Measurements from ENCODE around the gene MBD5. TPM values are rescaled to one million over a fixed set of nuclear protein-coding genes. Genes with fewer than 3 reads are reported as not detected.

The MBD5 gene
- total and polyA plus RNA-seq, 4 donors, result 5.7 to 140 (median 21.2) TPM

DNA sequence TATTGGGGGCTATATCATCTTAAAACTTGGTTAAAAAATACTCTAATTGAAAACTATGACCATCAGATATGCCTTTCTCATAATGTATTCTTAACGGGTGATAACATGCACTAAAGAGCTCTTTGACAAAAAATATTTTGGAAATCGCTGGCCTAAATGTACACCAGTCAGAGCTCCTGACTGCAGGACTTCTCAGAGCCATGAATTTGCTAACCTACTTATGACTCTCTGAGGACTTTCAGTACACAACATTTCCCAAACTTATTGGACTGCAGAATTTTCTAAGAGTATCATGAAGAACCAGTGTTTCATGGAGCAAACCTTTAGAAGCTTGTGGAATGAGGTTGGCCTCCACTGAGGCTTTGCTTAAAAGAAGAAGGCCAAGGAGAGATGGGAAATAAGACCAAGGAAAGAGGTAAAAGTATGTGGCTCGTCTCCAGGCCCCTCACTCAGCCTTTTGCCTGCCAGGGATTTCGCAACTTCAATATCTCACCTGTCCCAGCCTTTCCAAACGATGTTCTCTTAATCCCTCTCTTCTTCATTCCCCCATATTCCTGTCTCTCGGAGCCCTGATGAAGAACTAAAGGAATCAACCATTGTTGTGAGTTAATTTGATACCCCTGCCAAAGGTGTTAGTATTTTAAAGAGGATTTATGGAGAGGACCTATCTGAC is 534.9 kb downstream of the MBD5 start:
- DNase-seq (no peak), ATAC-seq (ENCODE audit: insufficient read depth, low FRiP score) (no peak)
- TF ChIP-seq, protein P1, sequence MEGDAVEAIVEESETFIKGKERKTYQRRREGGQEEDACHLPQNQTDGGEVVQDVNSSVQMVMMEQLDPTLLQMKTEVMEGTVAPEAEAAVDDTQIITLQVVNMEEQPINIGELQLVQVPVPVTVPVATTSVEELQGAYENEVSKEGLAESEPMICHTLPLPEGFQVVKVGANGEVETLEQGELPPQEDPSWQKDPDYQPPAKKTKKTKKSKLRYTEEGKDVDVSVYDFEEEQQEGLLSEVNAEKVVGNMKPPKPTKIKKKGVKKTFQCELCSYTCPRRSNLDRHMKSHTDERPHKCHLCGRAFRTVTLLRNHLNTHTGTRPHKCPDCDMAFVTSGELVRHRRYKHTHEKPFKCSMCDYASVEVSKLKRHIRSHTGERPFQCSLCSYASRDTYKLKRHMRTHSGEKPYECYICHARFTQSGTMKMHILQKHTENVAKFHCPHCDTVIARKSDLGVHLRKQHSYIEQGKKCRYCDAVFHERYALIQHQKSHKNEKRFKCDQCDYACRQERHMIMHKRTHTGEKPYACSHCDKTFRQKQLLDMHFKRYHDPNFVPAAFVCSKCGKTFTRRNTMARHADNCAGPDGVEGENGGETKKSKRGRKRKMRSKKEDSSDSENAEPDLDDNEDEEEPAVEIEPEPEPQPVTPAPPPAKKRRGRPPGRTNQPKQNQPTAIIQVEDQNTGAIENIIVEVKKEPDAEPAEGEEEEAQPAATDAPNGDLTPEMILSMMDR (IDR thresholded peaks at IDR 0.05; ENCODE audit: control extremely low read depth, extremely low read depth), result no peak
- Histone ChIP-seq H3K27me3 (ENCODE audit: control insufficient read depth in 3 of 3, insufficient read depth in 3 of 3, low read length in 2 of 3) (no peaks in the 10 kb centered on the region), H3K36me3 (ENCODE audit: control insufficient read depth in 4 of 4, insufficient read depth in 4 of 4, low read length in 4 of 4) (no peaks in the 10 kb centered on the region), H3K4me3 (no peak overlapping the region), H3K27ac (ENCODE audit: low read depth in 1 of 2, low read length in 1 of 2) (no peak overlapping the region), H3K4me1 (ENCODE audit: control insufficient read depth in 5 of 5, insufficient read depth in 5 of 5, low read length in 5 of 5) (peaks cover 0 to 43% (median 5%) of the 10 kb centered on the region in 5 donors), H3K9me3 (ENCODE audit: control insufficient read depth in 4 of 4, insufficient read depth in 3 of 4, low read length in 3 of 4) (peaks cover 0 to 8% (median 2%) of the 10 kb centered on the region in 4 donors), H3K9ac (ENCODE audit: insufficient read depth in 1 of 2, low read length in 2 of 2) (no peak overlapping the region)
- 88 to 92% methylated on average over 6 of the region's 6 CpGs for WGBS, 2 donors

DNA sequence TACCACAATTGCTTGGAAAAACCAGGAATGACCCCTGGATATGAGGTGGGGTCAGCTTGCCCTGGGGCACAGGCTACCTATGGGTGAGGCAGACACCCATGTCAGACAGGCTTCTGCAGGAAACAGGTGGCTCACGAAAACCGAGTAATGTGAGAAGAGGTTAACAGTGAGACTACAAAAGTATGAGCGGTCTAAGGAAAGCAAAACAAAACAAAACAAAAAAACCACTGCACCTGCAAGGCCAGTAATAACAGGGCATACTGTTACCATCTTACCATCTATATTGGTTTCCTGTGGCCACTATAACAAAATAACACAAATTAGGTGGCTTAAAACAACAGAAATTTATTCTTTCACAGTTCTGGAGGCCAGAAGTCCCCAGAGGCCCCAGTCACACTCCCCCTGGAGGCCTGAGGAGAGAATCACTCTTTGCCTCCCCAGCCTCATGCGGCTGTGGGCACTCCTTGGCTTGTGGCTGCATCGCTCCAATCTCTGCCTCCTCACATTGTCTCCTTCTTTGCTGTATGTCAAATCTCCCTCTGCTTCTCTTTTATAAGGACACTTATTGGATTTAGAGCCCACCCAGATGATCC is 537.0 kb downstream of the MBD5 start:
- no peak overlapping the region for H3K4me3 ChIP-seq
- peaks cover 0 to 8% (median under 1%) of the 10 kb centered on the region in 4 donors for H3K9me3 ChIP-seq (ENCODE audit: control insufficient read depth in 4 of 4, insufficient read depth in 3 of 4, low read length in 3 of 4)
- H3K9ac ChIP-seq (ENCODE audit: insufficient read depth in 1 of 2, low read length in 2 of 2), result no peak overlapping the region
- no peak overlapping the region for H3K27ac ChIP-seq (ENCODE audit: low read depth in 1 of 2, low read length in 1 of 2)
- H3K4me1 ChIP-seq (ENCODE audit: control insufficient read depth in 5 of 5, insufficient read depth in 5 of 5, low read length in 5 of 5), result peaks cover 0 to 49% (median 15%) of the 10 kb centered on the region in 5 donors
- DNase-seq (no peak), ATAC-seq (ENCODE audit: insufficient read depth, low FRiP score) (no peak)
- no peaks in the 10 kb centered on the region for H3K27me3 ChIP-seq (ENCODE audit: control insufficient read depth in 3 of 3, insufficient read depth in 3 of 3, low read length in 2 of 3)
- no peaks in the 10 kb centered on the region for H3K36me3 ChIP-seq (ENCODE audit: control insufficient read depth in 4 of 4, insufficient read depth in 4 of 4, low read length in 4 of 4)
- TF ChIP-seq, protein P1 (IDR thresholded peaks at IDR 0.05; ENCODE audit: control extremely low read depth, extremely low read depth), result no peak
- WGBS, 2 donors, result 89 to 95% methylated on average over 5 of the region's 5 CpGs

DNA sequence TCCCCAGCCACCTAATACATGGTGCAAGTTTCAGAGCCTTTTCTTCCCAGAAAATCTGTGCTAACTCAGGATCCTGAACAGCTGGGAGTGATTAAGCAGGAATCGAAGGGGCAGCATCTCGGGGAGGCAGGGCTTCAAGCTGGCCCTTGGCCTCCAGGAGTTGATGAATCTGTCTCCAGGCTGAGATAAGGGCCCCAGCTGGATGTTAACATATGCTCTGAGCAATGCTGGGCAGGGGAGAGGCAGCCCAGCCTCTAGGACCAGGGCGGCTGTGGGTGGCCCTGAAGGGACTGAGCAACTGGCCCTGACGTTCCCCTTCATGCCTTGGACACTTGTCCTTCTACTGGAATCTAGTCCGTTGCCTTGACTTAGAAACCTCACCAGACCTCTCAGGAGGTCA is 539.6 kb downstream of the MBD5 start:
- H3K9ac ChIP-seq (ENCODE audit: insufficient read depth in 1 of 2, low read length in 2 of 2), result no peak overlapping the region
- no peaks in the 10 kb centered on the region for H3K27me3 ChIP-seq (ENCODE audit: control insufficient read depth in 3 of 3, insufficient read depth in 3 of 3, low read length in 2 of 3)
- H3K36me3 ChIP-seq (ENCODE audit: control insufficient read depth in 4 of 4, insufficient read depth in 4 of 4, low read length in 4 of 4), result no peaks in the 10 kb centered on the region
- H3K9me3 ChIP-seq (ENCODE audit: control insufficient read depth in 4 of 4, insufficient read depth in 3 of 4, low read length in 3 of 4), result peaks cover 0 to 8% (median under 1%) of the 10 kb centered on the region in 4 donors
- 82 to 85% methylated on average over 5 of the region's 5 CpGs for WGBS, 2 donors
- peaks cover 0 to 33% (median 10%) of the 10 kb centered on the region in 5 donors for H3K4me1 ChIP-seq (ENCODE audit: control insufficient read depth in 5 of 5, insufficient read depth in 5 of 5, low read length in 5 of 5)
- ATAC-seq (ENCODE audit: insufficient read depth, low FRiP score) (no peak), DNase-seq (peak; percentile 87 to 93 (median 93))
- TF ChIP-seq, protein P1 (IDR thresholded peaks at IDR 0.05; ENCODE audit: control extremely low read depth, extremely low read depth), result no peak
- no peak overlapping the region for H3K27ac ChIP-seq (ENCODE audit: low read depth in 1 of 2, low read length in 1 of 2)
- H3K4me3 ChIP-seq, result no peak overlapping the region
